Stimulated activated CD8-positive, alpha-beta memory T cell treated with anti-CD3 and anti-CD28 coated beads, Interleukin-7, amount 100 ng/mL, for 4 hours (primary cell): ENCODE results near the gene MAEL.

Experiments
- DNase-seq, 2 donors: peaks; one replicate each; pipeline ENCODE4 v3.0.0-alpha.2; 2020; ENCODE audit warnings: low read depth in 2 of 2

Gene MAEL

GRCh38 chr1:166988974-166989515, at the start of gene MAEL:
MAEL (plus strand) TSS chr1:166989280; CDS start chr1:166989353, 73 bp downstream.
- no peak for DNase-seq

- DNase-seq, result no peak
Measured at GRCh38 chr1:166939741-166940375, 49.2 kb upstream of the MAEL start.

DNA sequence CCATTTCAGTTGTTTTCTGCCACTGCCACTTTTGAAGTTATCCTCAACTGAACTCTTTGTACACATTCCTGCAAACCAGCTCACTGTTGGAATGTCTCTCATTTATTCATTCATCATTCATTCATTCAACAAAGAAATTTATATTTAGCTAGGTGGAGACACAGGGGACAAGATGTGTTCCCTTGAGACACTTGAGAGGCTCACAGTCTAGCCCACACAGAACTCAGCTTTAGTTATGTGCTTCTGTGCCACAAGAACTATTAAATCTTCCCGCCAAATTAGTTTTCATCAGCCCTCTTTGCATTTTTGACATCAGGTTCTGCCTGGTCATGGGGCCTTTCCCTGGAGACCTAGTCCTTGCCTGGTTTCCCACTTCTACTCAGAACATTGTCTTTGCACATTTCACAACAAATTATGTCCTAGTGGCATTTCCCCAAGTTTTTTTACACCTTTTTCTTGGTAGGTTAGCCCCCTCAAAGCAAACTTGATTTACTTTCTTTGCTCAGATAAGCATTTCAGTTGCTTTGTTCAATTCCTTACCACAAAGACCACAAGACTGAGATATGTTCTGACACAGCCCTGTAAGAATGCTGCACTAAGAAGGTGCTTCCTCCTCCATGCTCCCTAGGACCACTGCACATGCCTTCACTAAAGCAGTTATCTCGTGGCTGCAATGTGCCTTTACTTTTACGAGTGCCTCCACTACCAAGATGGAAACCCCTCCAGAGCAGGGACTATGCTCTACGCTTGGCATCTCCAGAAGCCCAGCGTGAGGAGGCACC, 44.7 kb upstream of the MAEL start:
- no peak for DNase-seq

DNA sequence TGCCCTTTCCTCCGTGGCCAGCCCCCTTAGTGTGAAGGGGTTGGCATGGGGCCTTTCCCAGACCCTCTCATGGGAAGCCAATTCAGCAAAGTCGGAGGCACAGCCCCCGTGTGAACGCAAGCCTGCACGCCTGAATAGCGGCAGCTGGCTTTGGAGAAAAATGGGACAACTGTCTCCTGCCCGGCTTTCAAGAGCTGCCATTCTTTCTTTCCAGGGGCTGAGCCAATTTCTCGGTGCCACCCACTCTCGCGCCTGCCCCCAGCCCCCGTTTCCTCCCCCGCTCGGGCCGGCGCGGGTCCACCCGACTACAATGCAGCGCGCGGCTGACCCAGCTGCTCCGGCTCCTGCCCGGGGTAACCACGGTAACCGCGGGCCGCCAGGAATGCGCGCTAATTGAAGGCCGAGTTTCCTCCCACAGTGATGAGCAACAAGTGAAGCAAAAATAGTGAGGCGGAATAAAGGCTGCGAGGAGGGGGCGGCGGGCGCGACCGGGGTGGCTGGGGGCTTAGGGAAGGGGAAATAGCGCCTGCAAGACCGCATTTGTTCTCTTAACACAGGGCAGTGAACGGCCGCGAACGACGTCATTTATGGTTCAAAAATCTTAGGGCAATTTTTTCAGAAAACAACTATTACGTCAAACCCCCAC, 41.6 kb upstream of the MAEL start:
- DNase-seq, result no peak

DNA sequence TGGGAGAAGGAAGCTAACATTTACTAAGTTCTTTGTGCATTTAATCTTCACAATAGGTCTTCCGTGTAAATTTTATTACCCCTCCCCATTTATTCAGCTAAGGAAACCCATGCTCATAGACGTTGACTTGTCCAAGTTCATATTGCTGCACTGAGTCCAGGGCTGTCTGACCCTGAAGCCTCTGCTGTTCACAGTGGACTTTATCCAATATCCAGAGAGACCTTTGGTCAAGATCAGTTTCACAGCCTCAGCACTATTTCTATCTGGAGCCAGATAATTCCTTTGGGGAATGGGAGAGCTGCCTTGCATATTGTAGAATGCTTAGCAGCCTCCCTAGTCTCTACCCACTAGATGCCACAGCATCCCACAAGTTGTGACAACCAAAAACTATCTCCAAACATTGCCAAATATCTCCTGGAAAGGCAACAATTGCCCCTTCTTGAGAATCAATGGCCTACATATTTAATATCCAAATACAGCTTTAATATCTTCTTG, 40.2 kb upstream of the MAEL start:
- DNase-seq, result no peak

DNA sequence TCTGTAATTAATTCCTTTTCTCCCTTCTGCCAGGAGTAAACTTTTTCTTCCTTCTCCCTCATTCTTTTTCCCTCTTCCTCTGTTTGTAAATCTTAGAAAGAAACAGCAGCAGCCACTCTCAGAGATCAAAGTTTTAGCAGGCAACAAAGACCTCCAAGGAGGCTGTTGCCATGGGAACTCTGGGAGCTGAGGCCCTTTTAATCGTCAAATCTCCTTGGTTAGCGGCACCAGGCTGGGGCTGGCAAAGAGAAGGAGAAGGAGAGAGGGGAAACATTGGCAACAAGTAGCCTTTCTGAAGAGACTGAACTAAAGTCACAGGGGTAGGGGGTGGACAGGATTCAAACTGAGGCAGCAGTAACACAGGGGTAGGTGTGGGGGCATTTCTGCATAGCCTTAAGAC, 38.9 kb upstream of the MAEL start:
- no peak for DNase-seq

DNA sequence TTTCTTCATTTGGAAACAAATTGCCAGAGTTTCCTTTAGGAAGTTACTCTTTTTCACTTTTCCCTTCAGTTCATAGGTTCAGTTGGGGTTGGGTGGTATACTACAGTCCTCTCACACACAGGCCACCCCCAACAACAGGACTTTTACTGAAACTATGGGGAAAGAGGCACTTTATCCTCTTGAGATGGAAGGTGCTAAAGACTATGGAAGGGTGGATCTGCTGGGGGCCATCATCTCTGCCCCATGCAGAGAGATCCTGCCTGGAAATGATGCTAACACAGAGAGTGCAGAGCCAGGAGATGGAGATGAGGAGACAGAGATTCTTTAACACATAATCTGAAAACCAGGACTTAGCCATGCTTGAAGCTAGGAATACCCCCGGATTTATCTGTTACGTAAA, 38.0 kb upstream of the MAEL start:
- no peak for DNase-seq

DNA sequence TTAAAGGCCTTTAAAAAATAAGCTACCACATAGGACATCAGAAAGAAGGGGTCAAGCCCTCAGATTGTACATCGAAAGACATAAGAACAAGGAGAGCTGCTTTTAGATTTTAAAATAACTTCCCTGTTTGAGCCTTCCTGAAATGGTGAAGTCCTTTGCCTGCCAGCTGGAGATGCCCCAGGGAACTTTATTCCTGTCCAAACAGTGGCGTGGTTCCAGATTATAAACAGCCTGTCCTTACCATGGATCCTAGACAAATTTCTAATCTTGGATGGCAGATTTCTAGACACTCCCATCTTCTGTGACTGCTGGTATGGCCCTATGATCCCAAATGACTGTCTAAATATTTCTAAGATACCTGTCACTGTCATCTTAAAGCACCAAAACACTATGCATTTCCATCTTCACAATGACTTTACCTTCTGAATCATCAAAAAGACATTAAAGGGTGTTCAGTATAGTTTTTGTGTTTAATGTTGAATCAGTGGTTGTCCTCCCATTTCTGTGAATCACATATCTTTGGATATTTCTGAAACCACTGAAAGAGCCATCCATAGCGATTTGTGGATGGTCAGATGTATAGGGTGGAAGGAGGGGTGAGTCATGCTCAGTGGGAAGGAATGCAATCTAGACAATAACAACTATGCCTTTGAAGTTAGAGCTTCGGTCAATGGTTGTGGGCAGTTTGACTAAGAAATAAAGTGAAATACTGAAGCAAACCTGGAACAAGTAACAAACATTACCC, 36.9 kb upstream of the MAEL start:
- no peak for DNase-seq

- DNase-seq, result no peak
Measured at GRCh38 chr1:166953491-166953890, 35.6 kb upstream of the MAEL start.

GRCh38 chr1:166956057-166956850, 32.8 kb upstream of the MAEL start:
- no peak for DNase-seq

DNA sequence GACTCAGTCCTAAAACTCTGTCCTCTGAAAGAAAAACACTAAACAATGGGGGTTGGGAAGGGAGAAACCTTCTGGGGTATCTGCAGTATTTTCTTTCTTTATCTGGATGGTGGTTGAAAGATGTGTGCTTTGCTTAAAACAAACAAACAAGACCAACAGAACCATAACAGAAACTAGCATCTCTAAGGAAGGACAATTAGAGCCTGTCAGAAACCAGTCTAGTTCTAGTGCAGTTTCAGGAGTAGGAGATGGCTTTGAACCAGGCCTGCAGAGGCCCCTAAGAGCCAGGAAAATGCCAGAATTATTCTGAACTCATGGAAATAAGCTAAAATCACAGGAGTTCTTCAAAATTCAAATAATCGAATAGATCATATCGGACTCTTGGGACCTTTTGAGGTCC, 32.2 kb upstream of the MAEL start:
- DNase-seq, result no peak

- no peak for DNase-seq
Measured at GRCh38 chr1:166960858-166961474, 28.1 kb upstream of the MAEL start.

DNA sequence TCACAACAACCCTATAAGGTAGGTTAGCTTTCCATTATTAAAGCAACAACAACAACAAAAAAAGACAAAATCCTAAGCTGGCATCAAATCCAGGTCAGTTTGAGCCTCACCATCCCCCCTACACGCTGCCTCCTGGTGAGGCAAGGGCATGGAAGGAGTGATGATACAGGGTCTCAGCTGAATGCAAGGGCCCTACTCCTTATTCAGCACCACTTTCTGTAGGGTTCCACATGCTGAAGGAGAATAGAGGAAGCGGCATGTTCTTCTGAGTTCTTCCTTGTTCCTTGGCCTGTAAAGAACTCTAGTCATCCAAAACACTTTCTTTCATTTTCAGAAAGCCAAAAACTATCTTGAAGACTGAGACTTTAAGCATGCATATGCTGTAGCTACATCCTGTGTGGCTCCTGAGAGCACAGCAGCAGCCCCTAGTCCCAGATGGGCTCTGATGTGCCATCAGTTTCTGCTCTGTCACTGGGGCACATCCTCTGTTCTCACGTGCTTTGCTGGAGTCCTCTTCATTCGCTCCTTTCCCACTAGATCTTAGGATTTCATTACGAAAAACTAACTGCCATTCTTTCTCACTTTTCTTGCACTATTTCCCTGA, 19.9 kb upstream of the MAEL start:
- no peak for DNase-seq

DNA sequence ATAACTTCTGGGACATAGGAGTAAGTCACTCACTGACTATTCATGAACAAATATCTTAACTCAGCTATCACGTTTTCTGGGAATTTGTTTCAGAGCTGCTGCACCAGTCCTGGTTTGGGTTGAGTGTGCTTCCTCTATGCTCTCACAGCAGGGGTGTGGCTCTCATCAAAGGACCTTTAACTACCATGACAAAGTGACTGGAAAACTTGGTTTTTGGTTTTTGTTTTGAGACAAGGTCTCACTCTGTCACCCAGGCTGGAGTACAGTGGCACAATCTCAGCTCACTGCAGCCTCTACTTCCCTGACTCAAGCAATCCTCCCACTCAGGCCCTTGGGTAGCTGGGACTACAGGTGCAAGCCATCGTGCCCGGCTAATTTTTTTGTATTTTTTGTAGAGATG, 17.8 kb upstream of the MAEL start:
- DNase-seq, result no peak

GRCh38 chr1:166972193-166972592, 16.9 kb upstream of the MAEL start:
- DNase-seq, result no peak

DNA sequence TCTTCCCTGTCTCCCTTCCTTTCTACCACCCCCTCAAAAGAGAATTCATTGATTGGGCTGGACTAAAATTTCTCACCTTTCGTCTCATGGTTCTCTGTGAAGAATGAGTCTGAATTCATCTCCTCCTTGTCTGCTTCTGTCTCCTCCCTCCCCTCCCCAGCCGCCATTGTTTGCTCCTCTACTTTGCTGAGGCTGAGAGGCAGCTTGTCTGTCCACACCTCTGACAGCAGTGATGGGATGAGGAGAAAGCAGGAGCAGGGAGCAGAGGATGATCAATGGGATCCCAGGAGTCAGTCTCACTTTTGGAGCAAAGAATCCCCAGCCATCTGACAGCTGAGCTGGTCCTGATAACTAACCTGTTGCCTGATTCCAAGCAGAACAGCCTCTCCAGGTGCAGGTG, 16.3 kb upstream of the MAEL start:
- DNase-seq, result no peak

- DNase-seq, result peak; percentile 45 to 50
Measured at GRCh38 chr1:166974647-166975345, 14.3 kb upstream of the MAEL start.

- DNase-seq, result peak; percentile 68 to 70
Measured at GRCh38 chr1:166975361-166976129, 13.5 kb upstream of the MAEL start, which contains the start of gene ILDR2. ILDR2 (minus strand) TSS chr1:166975540; CDS start chr1:166975268, 272 bp downstream.

- no peak for DNase-seq
Measured at GRCh38 chr1:166977951-166978350, 11.1 kb upstream of the MAEL start.
